Peyer's patch (tissue), 4 donors: ENCODE data around the gene FOXI2.

Experiments used
- POLR2A ChIP-seq, 2 donors: fragments of 450-650 bp; IDR thresholded peaks; one replicate each; pipeline ENCODE4 v1.5.1; 2017; ENCODE audit warnings: antibody characterized with exemption in 2 of 2, mild to moderate bottlenecking in 2 of 2, moderate library complexity in 2 of 2
- TF ChIP-seq, protein P1 (sequence below), 6 experiments: fragments of 450-650 bp in 4 of 6; fragments of 200-600 bp in 2 of 6; sonication (generic) in 1 of 6; IDR thresholded peaks; one replicate each; pipeline ENCODE4 v1.5.1; 2017 to 2019; ENCODE audit warnings: antibody characterized with exemption in 6 of 6, mild to moderate bottlenecking in 3 of 6, moderate library complexity in 1 of 6

DNA sequence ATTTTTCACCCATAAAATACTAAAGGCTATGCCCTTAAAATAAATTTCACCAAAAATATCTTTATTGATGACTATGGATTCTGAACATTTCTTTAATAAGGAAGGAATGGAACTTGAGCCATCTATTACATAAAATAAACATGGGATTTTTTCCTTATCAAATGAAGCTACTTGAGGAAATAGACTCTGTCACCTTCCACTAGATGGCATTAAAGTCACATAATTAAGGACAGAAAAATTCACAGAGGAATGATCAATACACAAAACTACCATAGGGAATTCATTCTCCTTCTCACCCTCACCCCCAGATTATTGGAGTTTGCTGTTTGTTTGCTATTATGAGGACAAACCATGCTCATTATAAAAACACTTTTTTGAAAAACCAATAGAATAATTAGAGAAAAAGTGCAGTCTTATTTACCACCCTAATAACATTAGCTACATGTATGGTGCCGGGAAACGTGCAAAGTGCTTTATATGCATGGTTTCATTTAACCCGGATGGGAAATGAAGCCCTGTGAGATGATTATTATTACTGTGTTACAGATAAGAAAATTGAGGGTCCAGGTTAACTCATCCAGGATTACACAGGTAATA lies 21.1 kb upstream of the FOXI2 start:
- TF ChIP-seq, protein P1, sequence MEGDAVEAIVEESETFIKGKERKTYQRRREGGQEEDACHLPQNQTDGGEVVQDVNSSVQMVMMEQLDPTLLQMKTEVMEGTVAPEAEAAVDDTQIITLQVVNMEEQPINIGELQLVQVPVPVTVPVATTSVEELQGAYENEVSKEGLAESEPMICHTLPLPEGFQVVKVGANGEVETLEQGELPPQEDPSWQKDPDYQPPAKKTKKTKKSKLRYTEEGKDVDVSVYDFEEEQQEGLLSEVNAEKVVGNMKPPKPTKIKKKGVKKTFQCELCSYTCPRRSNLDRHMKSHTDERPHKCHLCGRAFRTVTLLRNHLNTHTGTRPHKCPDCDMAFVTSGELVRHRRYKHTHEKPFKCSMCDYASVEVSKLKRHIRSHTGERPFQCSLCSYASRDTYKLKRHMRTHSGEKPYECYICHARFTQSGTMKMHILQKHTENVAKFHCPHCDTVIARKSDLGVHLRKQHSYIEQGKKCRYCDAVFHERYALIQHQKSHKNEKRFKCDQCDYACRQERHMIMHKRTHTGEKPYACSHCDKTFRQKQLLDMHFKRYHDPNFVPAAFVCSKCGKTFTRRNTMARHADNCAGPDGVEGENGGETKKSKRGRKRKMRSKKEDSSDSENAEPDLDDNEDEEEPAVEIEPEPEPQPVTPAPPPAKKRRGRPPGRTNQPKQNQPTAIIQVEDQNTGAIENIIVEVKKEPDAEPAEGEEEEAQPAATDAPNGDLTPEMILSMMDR (IDR thresholded peaks at IDR 0.05) = peak in 4 of 6 experiments; percentile 31 to 64 (median 56)
- TF ChIP-seq POLR2A (IDR thresholded peaks at IDR 0.05) = no peak
